T-helper 9 cell (primary cell): ENCODE results near the gene HOXA4.

ENCODE experiments used
- DNase-seq: peaks from one replicate; pipeline ENCODE4 v3.0.0-alpha.2; 2020

The HOXA4 gene

GRCh38 chr7:27146491-27147198 is 16.1 kb upstream of the HOXA4 start:
- DNase-seq: no peak

DNA sequence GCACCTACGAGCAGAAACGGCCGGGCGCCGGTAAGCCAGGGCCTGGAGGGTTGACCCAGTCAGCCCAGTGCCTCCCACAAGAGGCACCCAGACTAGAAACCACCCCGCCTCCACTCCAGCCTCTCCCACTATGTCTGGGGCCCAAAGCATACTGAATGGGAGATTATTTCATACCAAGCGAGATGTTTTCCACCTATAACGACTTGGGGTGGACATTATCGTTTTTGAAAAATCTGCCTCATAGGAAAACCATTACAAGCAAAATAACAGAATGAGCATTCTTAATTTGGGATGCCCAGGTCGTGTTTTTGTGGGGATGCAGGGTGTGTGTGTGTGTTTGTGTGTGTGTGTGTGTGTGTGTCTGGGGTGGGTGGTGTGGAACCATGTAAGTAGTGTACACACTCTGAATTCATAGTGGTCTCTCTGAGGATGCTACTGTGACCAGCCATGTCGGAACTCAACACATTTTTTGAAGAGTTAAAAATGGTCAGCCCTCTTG is 15.4 kb upstream of the HOXA4 start:
- DNase-seq: no peak

- DNase-seq: no peak
Observed at GRCh38 chr7:27145165-27145913, 14.8 kb upstream of the HOXA4 start.

DNA sequence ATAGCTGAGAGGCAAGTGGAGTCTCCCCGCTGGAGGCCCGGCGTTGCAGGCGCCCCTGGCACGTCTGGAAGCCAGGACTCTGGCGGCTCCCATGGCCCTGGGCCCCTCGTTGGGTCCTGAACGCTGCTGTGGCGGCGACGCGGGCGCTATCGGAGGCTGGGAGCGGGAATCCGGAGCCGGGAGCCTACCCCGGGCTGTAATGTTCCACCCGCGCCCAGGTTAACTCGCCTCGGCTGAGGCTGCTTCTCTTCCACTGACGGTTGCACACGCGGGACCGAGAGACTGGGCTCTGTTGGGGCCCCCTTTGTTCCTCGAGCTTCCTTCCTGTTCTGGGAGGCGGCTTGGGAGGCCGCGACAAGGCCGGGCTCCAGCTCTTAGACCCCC is 14.2 kb upstream of the HOXA4 start:
- no peak for DNase-seq

- DNase-seq: no peak
Observed at GRCh38 chr7:27143950-27144780, 13.6 kb upstream of the HOXA4 start.

DNA sequence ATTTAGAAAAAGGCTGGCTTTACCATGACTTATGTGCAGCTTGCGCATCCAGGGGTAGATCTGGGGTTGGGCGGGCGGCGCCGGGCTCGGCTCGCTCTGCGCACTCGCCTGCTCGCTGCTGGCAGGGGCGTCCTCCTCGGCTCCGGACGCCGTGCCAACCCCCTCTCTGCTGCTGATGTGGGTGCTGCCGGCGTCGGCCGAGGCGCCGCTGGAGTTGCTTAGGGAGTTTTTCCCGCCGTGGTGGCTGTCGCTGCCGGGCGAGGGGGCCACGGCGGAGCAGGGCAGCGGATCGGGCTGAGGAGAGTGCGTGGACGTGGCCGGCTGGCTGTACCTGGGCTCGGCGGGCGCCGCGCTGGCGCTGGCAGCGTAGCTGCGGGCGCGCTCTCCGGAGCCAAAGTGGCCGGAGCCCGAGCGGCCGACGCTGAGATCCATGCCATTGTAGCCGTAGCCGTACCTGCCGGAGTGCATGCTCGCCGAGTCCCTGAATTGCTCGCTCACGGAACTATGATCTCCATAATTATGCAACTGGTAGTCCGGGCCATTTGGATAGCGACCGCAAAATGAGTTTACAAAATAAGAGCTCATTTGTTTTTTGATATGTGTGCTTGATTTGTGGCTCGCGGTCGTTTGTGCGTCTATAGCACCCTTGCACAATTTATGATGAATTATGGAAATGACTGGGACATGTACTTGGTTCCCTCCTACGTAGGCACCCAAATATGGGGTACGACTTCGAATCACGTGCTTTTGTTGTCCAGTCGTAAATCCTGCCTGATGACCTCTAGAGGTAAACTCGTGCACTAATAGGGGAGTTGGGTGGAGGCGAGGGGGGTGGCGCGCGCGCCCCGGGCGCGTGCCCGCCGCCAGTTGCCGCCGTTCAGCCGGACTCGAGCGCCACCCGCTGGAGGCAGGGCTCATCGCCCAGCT is 12.7 kb upstream of the HOXA4 start, which contains the start of gene HOXA5:
Gene HOXA5 (minus strand): TSS at position 659 of the 927 bp plus-strand sequence. CDS start 74 bp downstream, at position 585.
- no peak for DNase-seq

GRCh38 chr7:27142580-27143022 is 12.0 kb upstream of the HOXA4 start:
- DNase-seq: no peak

- DNase-seq: no peak
Observed at GRCh38 chr7:27141923-27142579, 11.5 kb upstream of the HOXA4 start.

- no peak for DNase-seq
Observed at GRCh38 chr7:27141137-27141922, 10.8 kb upstream of the HOXA4 start.

- DNase-seq: no peak
Observed at GRCh38 chr7:27140126-27140857, 9.7 kb upstream of the HOXA4 start.

- DNase-seq: no peak
Observed at GRCh38 chr7:27139334-27140125, 9.0 kb upstream of the HOXA4 start.

GRCh38 chr7:27138985-27139333 is 8.4 kb upstream of the HOXA4 start:
- DNase-seq: no peak

- DNase-seq: no peak
Observed at GRCh38 chr7:27138472-27138871, 7.9 kb upstream of the HOXA4 start.

- DNase-seq: no peak
Observed at GRCh38 chr7:27137640-27138315, 7.2 kb upstream of the HOXA4 start.

DNA sequence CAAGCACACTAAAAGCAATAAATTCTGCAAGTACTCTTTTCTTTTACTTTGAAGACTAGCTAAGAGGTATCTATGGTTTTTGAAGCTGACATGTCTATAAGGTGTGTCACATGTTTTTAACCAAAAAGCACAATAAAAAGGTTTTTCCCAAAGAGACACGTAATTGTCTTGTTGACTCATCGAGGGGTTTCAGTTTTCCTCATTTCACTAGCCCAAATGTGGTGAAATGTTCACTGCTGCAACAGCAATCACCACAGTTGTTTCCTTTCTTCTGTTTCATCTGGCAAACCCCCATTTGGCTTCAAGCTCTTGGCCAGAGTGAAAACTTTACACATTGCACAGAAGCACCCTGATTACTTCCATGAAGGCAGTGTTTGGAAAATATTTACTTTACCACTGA is 3.8 kb upstream of the HOXA4 start:
- DNase-seq: no peak

- DNase-seq: no peak
Observed at GRCh38 chr7:27133409-27134231, 3.1 kb upstream of the HOXA4 start.

DNA sequence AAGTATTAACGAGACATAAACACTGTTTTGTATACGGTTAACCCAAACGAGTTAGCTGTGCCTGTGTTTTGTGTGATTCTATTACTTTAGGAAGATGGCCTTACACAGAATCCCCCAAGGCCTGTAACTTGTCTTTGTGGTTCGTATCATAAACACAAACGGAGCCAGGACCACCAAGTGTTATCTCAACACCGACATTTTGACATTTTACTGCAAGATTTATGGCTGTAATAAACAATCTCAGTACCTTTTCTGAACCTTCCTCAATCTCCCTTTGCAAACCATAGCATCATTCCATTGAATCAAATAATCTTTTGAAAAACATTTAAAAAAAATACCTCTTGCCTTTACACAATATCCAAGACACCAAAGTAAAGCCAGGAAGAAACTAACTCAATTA is 2.4 kb upstream of the HOXA4 start:
- no peak for DNase-seq

- DNase-seq: no peak
Observed at GRCh38 chr7:27132214-27132613, 1.7 kb upstream of the HOXA4 start.
